Mesenchymal stem cell (in vitro differentiated cells and primary cell): ENCODE measurements around the gene NR5A2.

Experiments
- DNase-seq: peaks from one replicate; pipeline ENCODE4 v3.0.0-alpha.2; 2013
- H2AFZ ChIP-seq: one replicate; pipeline ENCODE4 v1.6.1; 2013; ENCODE audit warnings: low read depth, mild to moderate bottlenecking, control low read depth, inconsistent platforms, low read length, moderate library complexity
- H2AK5ac ChIP-seq: 2 replicates; pipeline ENCODE4 v1.6.1; 2013; ENCODE audit warnings: low read length, moderate library complexity, mild to moderate bottlenecking, inconsistent platforms; ENCODE audit not compliant: severe bottlenecking
- H2BK120ac ChIP-seq: one replicate; pipeline ENCODE4 v1.6.1; 2013; ENCODE audit warnings: low read depth, mild to moderate bottlenecking, inconsistent platforms, low read length, moderate library complexity
- H2BK12ac ChIP-seq, 2 experiments: one replicate each; pipeline ENCODE4 v1.6.1; 2013; ENCODE audit warnings: inconsistent platforms in 2 of 2, low read length in 2 of 2, mild to moderate bottlenecking in 2 of 2, moderate library complexity in 2 of 2, control low read depth in 1 of 2
- H2BK15ac ChIP-seq: one replicate; pipeline ENCODE4 v1.6.1; 2013; ENCODE audit warnings: mild to moderate bottlenecking, low read depth, inconsistent platforms; ENCODE audit not compliant: poor library complexity, severe bottlenecking
- H2BK5ac ChIP-seq: 2 replicates; pipeline ENCODE4 v1.6.1; 2013; ENCODE audit warnings: low read depth, mild to moderate bottlenecking, low read length, control low read depth, inconsistent platforms; ENCODE audit not compliant: poor library complexity, severe bottlenecking
- H3K14ac ChIP-seq, 2 experiments: one replicate each; pipeline ENCODE4 v1.6.1; 2013; ENCODE audit warnings: inconsistent platforms in 2 of 2, low read length in 2 of 2, control low read depth in 1 of 2, mild to moderate bottlenecking in 1 of 2, moderate library complexity in 1 of 2
- H3K18ac ChIP-seq, 2 experiments: one replicate each; pipeline ENCODE4 v1.6.1; 2013; ENCODE audit warnings: inconsistent platforms in 2 of 2, low read length in 2 of 2, control low read depth in 1 of 2, low read depth in 1 of 2, mild to moderate bottlenecking in 1 of 2
- H3K23ac ChIP-seq, 2 experiments: one replicate each; pipeline ENCODE4 v1.6.1; 2013; ENCODE audit warnings: inconsistent platforms in 2 of 2, low read length in 2 of 2, mild to moderate bottlenecking in 2 of 2, moderate library complexity in 2 of 2, control low read depth in 1 of 2
- H3K27ac ChIP-seq: 2 replicates; pipeline ENCODE4 v1.5.1; 2013; ENCODE audit warnings: mild to moderate bottlenecking, moderate library complexity, low read length, control low read depth, inconsistent platforms; ENCODE audit not compliant: poor library complexity, severe bottlenecking
- H3K27me3 ChIP-seq, 2 experiments: 2 replicates each; pipeline versions ENCODE4 v1.6.1 to v1.7.0; 2013; ENCODE audit warnings: low read length in 2 of 2, mild to moderate bottlenecking in 2 of 2, moderate library complexity in 2 of 2, control low read depth in 1 of 2, inconsistent platforms in 1 of 2; ENCODE audit not compliant: control insufficient read depth in 1 of 2, insufficient read depth in 1 of 2
- H3K36me3 ChIP-seq, 2 experiments: 2 replicates each; pipeline versions ENCODE4 v1.6.1 to v1.7.0; 2013; ENCODE audit warnings: low read length in 2 of 2, control low read depth in 1 of 2, inconsistent platforms in 1 of 2, low read depth in 1 of 2, mild to moderate bottlenecking in 1 of 2; ENCODE audit not compliant: insufficient read depth in 2 of 2, control insufficient read depth in 1 of 2
- H3K4ac ChIP-seq, 2 experiments: one replicate each; pipeline ENCODE4 v1.6.1; 2013; ENCODE audit warnings: inconsistent platforms in 2 of 2, low read length in 2 of 2, mild to moderate bottlenecking in 2 of 2, moderate library complexity in 2 of 2, control low read depth in 1 of 2, low read depth in 1 of 2
- H3K4me1 ChIP-seq: 2 replicates; pipeline ENCODE4 v1.6.1; 2013; ENCODE audit warnings: low read depth, low read length, control low read depth; ENCODE audit not compliant: control insufficient read depth, insufficient read depth
- H3K4me2 ChIP-seq: 2 replicates; pipeline ENCODE4 v1.6.1; 2013; ENCODE audit warnings: low read length, mild to moderate bottlenecking, inconsistent platforms; ENCODE audit not compliant: poor library complexity, severe bottlenecking
- H3K4me3 ChIP-seq, 2 experiments: 2 replicates each; pipeline versions ENCODE4 v1.5.1 to v1.7.0; 2013; ENCODE audit warnings: low read length in 2 of 2, mild to moderate bottlenecking in 2 of 2, control low read depth in 1 of 2, low read depth in 1 of 2; ENCODE audit not compliant: insufficient read depth in 1 of 2
- H3K79me1 ChIP-seq: replicated peaks from 2 replicates; pipeline ENCODE4 v1.6.1; 2013; ENCODE audit warnings: mild to moderate bottlenecking, control low read depth, low read length, inconsistent platforms; ENCODE audit not compliant: poor library complexity, severe bottlenecking
- H3K9ac ChIP-seq: 2 replicates; pipeline ENCODE4 v1.7.0; 2013; ENCODE audit warnings: mild to moderate bottlenecking, low read length, moderate library complexity
- H3K9me3 ChIP-seq: 2 replicates; pipeline ENCODE4 v1.7.0; 2013; ENCODE audit warnings: mild to moderate bottlenecking, low read length; ENCODE audit not compliant: control insufficient read depth
- H4K8ac ChIP-seq: one replicate; pipeline ENCODE4 v1.6.1; 2013; ENCODE audit warnings: inconsistent platforms, mild to moderate bottlenecking, low read length, moderate library complexity
- H4K91ac ChIP-seq: one replicate; pipeline ENCODE4 v1.6.1; 2013; ENCODE audit warnings: mild to moderate bottlenecking, low read length, inconsistent platforms
- WGBS: methylation state at CpG from one replicate; pipeline ENCODE4 v1.1.7; 2013; ENCODE audit warnings: mixed read lengths; 5-methylcytosine and 5-hydroxymethylcytosine counted together

The NR5A2 gene

DNA sequence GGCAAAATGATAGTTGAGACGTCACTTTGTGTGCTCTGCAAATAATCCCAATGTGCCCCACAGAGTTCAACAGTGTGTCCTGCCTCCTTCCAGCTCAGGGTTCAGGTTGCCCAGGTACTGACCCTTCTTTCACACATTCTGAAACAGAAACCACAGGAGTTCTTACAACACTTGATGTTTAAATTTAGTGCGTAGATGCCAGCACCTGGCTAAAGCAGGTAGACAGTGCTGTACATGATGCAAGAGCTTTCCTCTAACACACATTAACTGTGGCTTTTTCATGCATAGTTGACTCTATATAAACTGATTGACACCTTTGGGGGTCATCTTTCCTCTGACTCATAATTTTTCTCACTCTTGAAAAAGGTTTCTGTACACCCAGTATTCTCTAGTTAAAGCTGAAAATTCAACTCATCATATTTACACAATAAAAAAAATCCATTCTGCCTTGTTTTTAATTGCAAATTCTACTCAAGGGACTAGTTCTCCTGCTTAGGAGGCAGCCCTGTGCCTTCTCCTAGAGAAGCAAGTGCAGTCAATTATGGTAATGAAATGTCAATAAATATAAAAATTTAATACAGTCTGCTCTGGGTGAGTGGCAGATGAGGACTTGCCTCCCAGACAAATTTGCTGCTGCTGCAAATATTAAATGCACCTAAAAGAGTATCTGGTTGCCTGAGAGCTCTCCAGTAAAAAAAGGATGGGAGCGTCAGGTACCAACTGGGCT is 91.4 kb downstream of the NR5A2 start:
- WGBS = 98% methylated on average over 3 of the region's 3 CpGs
- no peak overlapping the region for H3K18ac ChIP-seq
- no peak overlapping the region for H3K4me2 ChIP-seq
- no peak overlapping the region for H3K4ac ChIP-seq
- no peak overlapping the region for H3K9ac ChIP-seq
- H2BK12ac ChIP-seq = no peak overlapping the region
- DNase-seq = no peak
- H3K36me3 ChIP-seq = no peaks in the 10 kb centered on the region
- no peaks in the 10 kb centered on the region for H3K79me1 ChIP-seq
- no peak overlapping the region for H4K91ac ChIP-seq
- no peak overlapping the region for H3K23ac ChIP-seq
- H2BK120ac ChIP-seq = no peak overlapping the region
- H3K27ac ChIP-seq = no peak overlapping the region
- no peak overlapping the region for H3K4me3 ChIP-seq
- no peaks in the 10 kb centered on the region for H3K4me1 ChIP-seq
- no peak overlapping the region for H3K14ac ChIP-seq
- H3K27me3 ChIP-seq = peaks cover 0 to 5% of the 10 kb centered on the region in 2 experiments
- no peak overlapping the region for H2BK15ac ChIP-seq
- H2BK5ac ChIP-seq = no peak overlapping the region
- no peaks in the 10 kb centered on the region for H3K9me3 ChIP-seq
- H4K8ac ChIP-seq = no peak overlapping the region
- H2AK5ac ChIP-seq = no peak overlapping the region
- no peak overlapping the region for H2AFZ ChIP-seq

DNA sequence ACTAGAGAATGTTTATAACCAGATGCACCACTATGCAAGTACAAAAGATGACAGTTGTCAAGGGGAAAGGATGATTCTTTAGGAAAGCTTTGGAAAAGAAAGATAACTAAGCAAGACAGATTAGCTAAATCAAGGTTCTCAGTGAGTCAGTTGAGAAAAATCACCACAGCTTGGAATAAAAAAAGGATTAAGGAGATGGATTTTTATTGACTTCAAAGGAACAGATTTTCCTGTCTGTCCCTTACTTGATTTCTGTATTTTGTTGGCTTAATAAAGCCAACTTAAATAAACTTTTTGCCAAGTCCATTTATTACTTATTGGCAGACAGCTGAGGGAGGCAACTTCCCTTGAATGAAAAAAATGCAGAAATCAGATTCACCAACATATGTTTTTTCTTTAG is 93.9 kb downstream of the NR5A2 start:
- Histone ChIP-seq H3K14ac (no peak overlapping the region), H3K4me1 (no peaks in the 10 kb centered on the region), H3K4me3 (no peak overlapping the region), H4K91ac (no peak overlapping the region), H4K8ac (no peak overlapping the region), H2BK120ac (no peak overlapping the region), H3K4ac (no peak overlapping the region), H2AFZ (no peak overlapping the region), H3K79me1 (no peaks in the 10 kb centered on the region), H3K9me3 (no peaks in the 10 kb centered on the region), H2BK5ac (no peak overlapping the region), H3K27me3 (peaks cover 0 to 5% of the 10 kb centered on the region in 2 experiments), H3K23ac (no peak overlapping the region), H3K9ac (no peak overlapping the region), H3K27ac (no peak overlapping the region), H2AK5ac (no peak overlapping the region), H3K36me3 (no peaks in the 10 kb centered on the region), H3K18ac (no peak overlapping the region), H2BK12ac (no peak overlapping the region), H2BK15ac (no peak overlapping the region), H3K4me2 (no peak overlapping the region)
- no peak for DNase-seq

DNA sequence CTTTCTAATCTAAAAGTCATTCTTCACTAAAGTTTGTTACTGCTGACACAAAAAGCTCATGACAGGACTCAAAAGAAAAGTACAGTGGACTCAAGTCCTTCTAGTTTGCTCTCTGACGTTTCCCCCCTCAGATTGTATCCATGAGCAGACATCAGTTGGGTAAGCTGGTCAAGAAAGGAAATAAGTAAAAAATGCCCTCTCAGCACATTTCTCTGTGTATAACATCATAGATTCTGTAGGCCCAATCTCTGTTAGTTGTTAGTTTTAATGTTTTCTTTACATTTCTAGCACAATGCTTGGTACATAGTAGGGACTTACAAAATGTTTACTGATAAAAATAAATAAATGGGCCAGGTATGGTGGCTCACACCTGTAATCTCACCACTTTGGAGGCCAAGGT is 96.8 kb downstream of the NR5A2 start:
- Histone ChIP-seq H3K79me1 (no peaks in the 10 kb centered on the region), H2BK15ac (no peak overlapping the region), H2BK120ac (no peak overlapping the region), H3K4ac (no peak overlapping the region), H2BK12ac (no peak overlapping the region), H3K27ac (no peak overlapping the region), H3K9ac (no peak overlapping the region), H3K27me3 (peaks cover under 1 to 5% of the 10 kb centered on the region in 2 experiments), H3K4me1 (no peaks in the 10 kb centered on the region), H3K18ac (no peak overlapping the region), H2AK5ac (no peak overlapping the region), H3K36me3 (no peaks in the 10 kb centered on the region), H3K9me3 (no peaks in the 10 kb centered on the region), H4K8ac (no peak overlapping the region), H2BK5ac (no peak overlapping the region), H3K14ac (no peak overlapping the region), H4K91ac (no peak overlapping the region), H3K23ac (no peak overlapping the region), H3K4me3 (no peak overlapping the region), H2AFZ (no peak overlapping the region), H3K4me2 (no peak overlapping the region)
- whole genome bisulfite sequencing = 60% methylated on average over 1 of the region's 1 CpG
- DNase-seq = no peak

DNA sequence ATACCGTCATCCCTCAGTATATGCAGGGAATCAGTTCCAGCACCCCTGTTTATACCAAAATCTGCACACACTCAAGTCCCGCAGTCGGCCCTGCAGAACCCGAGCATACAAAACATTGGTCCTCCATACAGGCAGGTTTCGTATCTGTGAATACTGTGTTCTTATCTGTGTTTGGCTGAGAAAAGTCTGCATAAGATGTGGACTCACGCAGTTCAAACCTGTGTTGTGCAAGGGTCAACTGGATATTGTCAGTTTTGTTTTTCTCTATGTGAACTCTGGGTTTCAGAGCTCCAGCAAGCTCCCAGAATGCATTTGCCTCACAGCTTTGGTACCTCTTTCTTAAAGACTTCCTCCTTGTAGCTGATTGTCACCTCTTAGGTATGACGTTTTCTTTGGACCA is 100.6 kb downstream of the NR5A2 start:
- H3K4me2 ChIP-seq = no peak overlapping the region
- H3K14ac ChIP-seq = no peak overlapping the region
- H3K23ac ChIP-seq = no peak overlapping the region
- no peak overlapping the region for H2BK15ac ChIP-seq
- H3K27ac ChIP-seq = no peak overlapping the region
- WGBS = 88% methylated on average over 5 of the region's 7 CpGs
- H3K4ac ChIP-seq = no peak overlapping the region
- H3K4me3 ChIP-seq = no peak overlapping the region
- H2BK12ac ChIP-seq = no peak overlapping the region
- H3K4me1 ChIP-seq = no peaks in the 10 kb centered on the region
- no peak overlapping the region for H2AFZ ChIP-seq
- H3K18ac ChIP-seq = no peak overlapping the region
- no peak overlapping the region for H2BK120ac ChIP-seq
- no peak overlapping the region for H2AK5ac ChIP-seq
- H4K91ac ChIP-seq = no peak overlapping the region
- no peak overlapping the region for H3K9ac ChIP-seq
- DNase-seq = no peak
- H3K27me3 ChIP-seq = peaks cover 3 to 4% of the 10 kb centered on the region in 2 experiments
- no peaks in the 10 kb centered on the region for H3K36me3 ChIP-seq
- H4K8ac ChIP-seq = no peak overlapping the region
- H3K9me3 ChIP-seq = no peaks in the 10 kb centered on the region
- no peaks in the 10 kb centered on the region for H3K79me1 ChIP-seq
- no peak overlapping the region for H2BK5ac ChIP-seq
